Caki2 (cell line): Measurements from ENCODE around the gene MGRN1. TPM values are rescaled to one million over a fixed set of nuclear protein-coding genes. Genes with fewer than 3 reads are reported as not detected.
A peak's percentile ranks its signal among the peaks of the same experiment; 100 is the strongest.

Experiments
- DNase-seq: peaks from one replicate; pipeline ENCODE4 v3.0.0-alpha.2; 2015; ENCODE audit warnings: low read depth
- in situ Hi-C: cut with HindIII; loops from 2 replicates; pipeline ENCODE4 v1.10.0; 2016; ENCODE audit warnings: low sequenced_read_pairs, low pct_unique_long_range_greater_than_20kb, mixed read lengths
- total RNA-seq: library from RNA; depleted of rRNA; stranded (reverse); fragments of >200 nt; shearing (Covaris generic); gene quantifications from 2 replicates; pipeline ENCODE4 v1.2.3, GENCODE V29; 2014; ENCODE audit warnings: low replicate concordance

MGRN1 gene
- total RNA-seq, 1 experiment from 2014 or later: 14.1 TPM

GRCh38 chr16:4698321-4699045, 73.9 kb downstream of the MGRN1 start:
- in situ Hi-C loops: no loop called here

DNA sequence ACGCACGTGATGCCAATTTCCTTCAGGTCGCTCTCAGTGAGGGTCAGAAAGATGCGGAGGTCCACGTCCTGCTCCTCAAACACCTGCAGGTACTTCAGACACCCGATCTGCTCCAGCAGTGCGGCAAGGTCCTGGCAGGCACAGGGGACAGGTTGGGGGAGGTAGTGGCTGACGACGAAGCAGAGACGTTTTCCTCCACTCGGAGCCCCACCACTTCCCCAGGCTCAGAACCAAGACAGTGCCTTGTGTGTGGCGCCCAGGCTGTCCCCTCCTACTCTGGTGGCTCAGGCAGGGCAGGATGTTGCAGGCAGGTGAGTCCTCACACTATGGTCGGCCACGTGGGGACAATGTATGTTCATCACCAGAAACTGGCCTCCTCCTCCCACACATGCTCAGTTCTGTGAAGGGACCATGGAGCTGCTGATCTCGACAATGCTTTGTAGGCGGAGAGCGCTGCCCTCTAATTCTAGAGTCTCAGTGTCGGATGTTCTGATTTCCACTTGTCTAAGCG, 74.5 kb downstream of the MGRN1 start:
- no peak for DNase-seq
- in situ Hi-C loops: no loop called here

More at GRCh38 chr16:4698321-4699045, 73.9 kb downstream of the MGRN1 start:
- DNase-seq: no peak

- in situ Hi-C loops: no loop called here
- DNase-seq: no peak
These were observed 75.9 kb downstream of the MGRN1 start for GRCh38 chr16:4700380-4700996.

GRCh38 chr16:4700997-4701743, 76.5 kb downstream of the MGRN1 start:
- in situ Hi-C loops: no loop called here
- DNase-seq: no peak

- in situ Hi-C loops: no loop called here
These were observed 77.3 kb downstream of the MGRN1 start for GRCh38 chr16:4701791-4702465.

DNA sequence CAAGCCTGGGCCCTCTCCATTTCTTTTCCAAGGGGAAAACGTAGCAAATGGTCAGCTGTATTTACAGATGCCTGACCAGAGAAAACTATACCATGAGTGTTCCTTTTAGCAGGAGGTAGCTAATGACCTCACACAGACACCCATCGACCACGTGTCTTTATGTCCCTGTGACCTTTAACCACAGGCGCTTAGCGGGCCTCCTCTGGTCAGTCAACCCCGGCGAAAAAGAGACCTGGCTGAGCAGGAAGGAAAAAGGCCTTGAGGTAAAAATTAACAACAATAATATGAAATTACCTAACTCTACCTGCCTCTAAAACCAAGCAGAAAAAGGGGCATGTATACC, 77.8 kb downstream of the MGRN1 start:
- DNase-seq: peak; percentile 79
- in situ Hi-C loops: no loop called here

More at GRCh38 chr16:4701791-4702465, 77.3 kb downstream of the MGRN1 start:
- no peak for DNase-seq

- in situ Hi-C loops: no loop called here
- no peak for DNase-seq
These were observed 79.3 kb downstream of the MGRN1 start for GRCh38 chr16:4703906-4704305.

DNA sequence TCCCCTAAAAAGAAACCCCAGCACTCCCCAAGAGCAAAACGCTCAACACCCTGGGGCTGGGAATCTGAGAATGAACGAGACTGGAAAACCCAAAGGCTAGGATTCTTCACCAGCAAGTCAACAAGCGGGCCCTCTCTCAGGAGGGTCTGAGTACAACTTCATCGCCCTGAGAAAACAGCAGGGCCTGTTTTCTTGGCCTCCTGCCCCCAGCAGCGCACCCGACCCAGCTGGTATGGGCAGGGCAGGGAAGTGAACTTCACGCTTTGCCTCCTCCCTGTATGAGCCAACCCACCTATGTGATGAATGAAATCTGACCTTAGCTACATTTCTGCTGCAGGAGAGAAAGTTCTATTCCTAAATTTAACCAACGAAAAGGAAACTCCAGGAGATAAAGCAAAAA, 79.9 kb downstream of the MGRN1 start:
- in situ Hi-C loops: no loop called here
- DNase-seq: no peak

- no peak for DNase-seq
- in situ Hi-C loops: no loop called here
These were observed 80.3 kb downstream of the MGRN1 start for GRCh38 chr16:4704913-4705312.

DNA sequence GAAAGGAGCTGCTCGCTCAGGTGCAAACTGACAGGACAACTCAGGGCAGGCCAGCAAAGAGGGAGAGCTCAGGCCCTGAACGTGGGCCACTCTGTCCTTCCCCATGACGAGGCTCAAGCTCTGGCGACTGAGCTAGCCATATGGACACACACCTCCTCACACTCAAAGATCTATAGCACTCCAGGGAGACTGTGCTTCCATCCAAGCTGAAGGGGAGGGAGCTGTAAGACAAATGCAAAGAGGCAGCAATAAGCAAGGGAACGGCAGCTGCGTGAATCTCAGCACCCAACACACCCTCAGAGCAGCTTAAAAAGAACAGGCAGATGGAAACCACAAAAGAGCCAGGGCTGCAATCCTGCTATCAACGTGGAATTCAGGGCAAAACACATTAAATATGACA, 82.2 kb downstream of the MGRN1 start:
- DNase-seq: no peak
- in situ Hi-C loops: no loop called here

- in situ Hi-C loops: no loop called here
- no peak for DNase-seq
These were observed 84.9 kb downstream of the MGRN1 start for GRCh38 chr16:4709481-4709880.

DNA sequence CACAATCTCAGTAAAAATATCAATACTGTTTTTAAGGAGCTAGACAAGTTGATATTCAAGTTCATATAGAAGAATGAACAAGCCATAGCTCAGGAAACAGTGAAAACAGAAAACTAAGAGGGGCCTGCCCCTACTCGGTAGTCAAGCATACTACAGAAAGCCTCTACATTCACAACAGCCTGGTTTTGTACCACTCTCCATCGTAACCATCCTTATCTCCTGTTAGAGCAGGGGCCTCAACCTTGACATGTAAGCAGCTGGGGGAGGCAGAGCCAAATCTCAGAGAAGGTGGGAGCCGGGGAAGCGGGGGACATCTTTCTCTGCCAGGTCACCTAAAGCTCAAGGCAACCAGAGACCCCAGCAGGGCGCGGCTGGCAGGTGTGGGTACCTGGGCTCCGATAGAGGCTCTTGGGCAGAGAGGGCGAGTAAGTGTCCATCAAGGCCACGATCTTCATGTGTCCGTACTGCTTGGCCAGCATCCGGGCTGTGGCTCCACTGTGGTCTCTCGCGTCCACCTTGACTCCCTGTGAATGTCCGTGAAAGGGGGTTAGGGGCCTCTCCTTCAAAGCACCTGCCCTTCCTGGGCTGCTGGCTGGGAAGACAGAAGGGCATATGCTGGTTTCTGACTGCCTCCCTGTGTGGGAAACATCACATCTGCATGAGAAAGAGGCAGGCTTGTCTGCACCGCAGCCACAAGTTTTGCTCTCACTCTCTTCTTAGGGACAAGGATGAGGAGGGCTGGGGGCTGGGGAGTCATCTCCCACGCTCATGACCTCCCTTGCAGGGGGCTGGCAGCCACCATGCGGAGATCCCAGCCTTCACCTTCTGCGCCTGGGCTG, 89.3 kb downstream of the MGRN1 start:
- in situ Hi-C loops: no loop called here

DNA sequence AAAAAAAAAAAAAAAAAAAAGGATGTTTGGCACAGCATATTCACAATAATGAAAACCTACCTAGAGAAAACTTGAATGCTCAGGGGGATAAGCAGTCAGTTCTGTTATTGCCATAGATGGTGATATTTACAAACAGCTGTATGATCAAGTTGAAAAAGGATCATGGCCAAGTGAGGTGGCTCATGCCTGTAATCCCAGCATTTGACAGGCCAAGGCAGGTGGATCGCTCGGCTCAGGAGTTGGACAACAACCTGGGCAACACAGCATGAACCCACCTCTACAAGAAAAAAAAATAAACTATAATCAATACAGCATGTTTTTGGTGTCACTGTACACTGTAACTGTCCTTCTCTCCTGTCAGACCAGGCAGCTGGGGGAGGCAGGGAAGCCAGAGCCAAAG, 90.4 kb downstream of the MGRN1 start:
- DNase-seq: no peak
- in situ Hi-C loops: no loop called here

More for the DNA sequence above, 89.3 kb downstream of the MGRN1 start:
- no peak for DNase-seq

DNA sequence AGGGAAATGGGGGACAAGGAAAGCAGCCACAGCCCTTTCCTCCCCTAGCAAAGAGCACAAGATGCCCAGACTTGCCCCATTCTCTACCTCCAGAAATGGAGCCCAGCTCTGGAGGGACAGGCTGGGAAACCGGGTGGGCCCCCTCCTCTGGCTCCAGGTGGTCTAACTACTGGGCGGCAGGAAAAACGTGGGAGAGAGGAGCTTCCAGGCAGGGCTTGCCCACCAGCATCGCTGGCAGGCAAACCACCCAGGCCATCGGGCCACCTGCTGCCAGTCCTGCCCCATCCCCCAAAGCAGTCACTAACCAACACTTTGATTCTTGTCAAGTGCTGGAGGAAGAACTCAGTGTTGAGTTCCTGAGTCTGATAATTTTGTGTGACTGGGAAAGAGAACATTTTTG, 93.8 kb downstream of the MGRN1 start:
- in situ Hi-C loops: no loop called here
- DNase-seq: no peak

DNA sequence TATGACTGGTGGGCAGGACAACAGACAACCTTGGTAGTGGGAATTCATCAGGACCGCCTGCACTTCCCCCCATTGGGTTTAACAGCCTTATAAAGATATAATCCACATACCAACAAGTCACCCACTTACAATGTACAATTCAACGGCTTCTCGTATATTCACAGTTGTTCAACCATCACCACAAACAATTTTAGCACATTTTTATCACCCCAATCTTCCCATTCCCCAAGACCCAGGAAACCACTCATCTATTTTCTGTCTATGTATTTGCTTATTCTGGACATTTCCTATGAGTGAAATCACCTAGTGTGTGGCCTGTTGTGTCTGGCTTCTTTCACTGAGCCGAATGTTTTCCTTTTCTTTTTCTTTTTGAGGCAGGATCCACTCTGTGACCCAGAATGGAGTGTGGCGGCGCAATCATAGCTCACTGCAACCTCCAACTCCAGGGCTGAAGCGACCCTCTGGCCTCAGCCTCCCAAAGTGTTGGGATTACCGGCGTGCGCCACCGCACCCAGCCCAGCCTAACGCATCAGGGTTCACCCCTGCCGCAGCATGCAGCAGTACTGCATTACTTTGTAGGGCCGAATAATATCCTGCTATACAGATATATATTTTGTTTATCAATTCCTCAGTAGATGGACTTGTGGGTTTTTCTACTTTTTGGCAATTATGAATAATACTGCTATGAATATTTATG, 98.6 kb downstream of the MGRN1 start:
- DNase-seq: no peak
- in situ Hi-C loops: no loop called here

- DNase-seq: no peak
- in situ Hi-C loops: no loop called here
These were observed 100.1 kb downstream of the MGRN1 start for GRCh38 chr16:4724661-4725270.

DNA sequence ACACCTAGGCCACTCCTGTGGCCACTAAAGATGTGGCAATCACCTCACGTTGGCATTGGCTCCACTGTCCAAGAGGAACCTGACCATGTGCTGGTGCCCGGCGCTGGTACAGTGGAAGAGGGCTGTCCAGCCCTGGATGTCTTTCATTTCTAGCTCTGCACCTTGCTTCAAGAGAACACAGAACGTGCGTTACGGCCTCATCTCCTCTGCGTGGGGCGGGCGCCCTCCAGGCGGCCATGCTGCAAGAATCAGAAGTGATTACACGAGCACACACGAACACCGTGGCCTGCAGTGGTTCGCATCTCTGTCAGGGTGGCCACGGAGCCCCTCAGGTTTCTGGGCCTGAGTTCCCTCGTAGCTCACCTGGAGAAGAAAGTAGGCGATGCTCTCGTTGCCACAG, 102.0 kb downstream of the MGRN1 start:
- in situ Hi-C loops: no loop called here
- no peak for DNase-seq
